Kasumi-1 (cell line): Measurements from ENCODE around the gene PDE4B.

Experiments used
- DNase-seq, 2 experiments: peaks; one replicate each; lab custom pipeline; 2025; lab: John Stamatoyannopoulos, UW

Gene PDE4B

DNA sequence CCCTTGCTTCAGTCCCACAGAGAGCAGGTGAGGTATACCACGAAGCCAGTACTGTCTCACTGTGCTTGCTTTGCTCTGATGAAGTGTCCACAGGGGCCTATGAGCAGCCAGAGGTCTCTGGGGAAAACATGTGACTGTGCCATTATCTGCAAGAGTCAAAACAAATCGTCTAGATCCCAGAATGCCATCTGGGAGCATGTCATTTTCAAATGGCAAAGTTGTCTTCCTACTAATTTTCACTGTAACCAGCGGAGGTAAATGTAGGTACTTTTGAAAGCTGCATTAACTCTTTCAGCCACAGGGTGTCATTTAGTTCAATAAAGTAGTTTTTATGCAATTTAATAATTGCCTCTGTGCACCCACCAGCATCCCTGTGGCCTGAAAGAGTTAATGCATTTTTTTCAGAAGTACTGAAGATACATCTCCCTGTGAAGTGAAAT lies 567.6 kb downstream of the PDE4B start:
- peak; percentile 23 to 42 for DNase-seq

- DNase-seq, result no peak
Observed at GRCh38 chr1:66364578-66365391, 572.1 kb downstream of the PDE4B start.

DNA sequence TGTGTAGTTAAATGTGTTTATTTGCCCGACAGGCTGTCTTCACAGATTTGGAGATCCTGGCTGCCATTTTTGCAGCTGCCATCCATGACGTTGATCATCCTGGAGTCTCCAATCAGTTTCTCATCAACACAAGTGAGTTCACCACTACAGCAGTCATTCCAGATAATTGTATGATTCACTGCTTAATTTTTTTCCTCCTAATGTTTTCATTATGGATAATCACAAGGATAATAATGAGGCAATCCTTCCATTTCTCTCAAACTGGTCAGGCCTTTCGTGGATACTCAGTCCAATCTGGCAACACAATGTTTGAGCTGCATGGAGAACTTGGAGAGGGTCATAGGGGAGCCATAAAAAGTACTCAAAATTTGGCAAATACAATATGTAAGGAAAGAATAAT lies 572.9 kb downstream of the PDE4B start:
- DNase-seq, result no peak

DNA sequence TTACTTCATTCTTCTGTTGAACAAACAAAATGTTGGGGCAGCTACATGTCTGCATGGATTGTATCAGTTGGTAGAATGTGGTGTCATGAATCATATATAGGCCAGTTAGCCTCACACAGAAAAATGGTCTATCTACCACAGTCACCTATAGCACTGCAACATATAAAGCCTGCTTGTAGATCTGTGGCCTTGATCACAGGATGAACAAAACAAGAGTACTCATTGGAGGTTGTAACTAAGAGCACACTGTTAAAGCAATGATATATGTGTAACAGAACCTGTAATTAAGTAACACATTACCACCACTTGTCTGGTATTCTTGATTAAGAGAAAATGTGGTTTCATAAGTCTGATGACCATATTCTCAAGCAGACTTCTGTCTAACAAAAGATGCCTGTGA lies 573.9 kb downstream of the PDE4B start:
- DNase-seq, result no peak

DNA sequence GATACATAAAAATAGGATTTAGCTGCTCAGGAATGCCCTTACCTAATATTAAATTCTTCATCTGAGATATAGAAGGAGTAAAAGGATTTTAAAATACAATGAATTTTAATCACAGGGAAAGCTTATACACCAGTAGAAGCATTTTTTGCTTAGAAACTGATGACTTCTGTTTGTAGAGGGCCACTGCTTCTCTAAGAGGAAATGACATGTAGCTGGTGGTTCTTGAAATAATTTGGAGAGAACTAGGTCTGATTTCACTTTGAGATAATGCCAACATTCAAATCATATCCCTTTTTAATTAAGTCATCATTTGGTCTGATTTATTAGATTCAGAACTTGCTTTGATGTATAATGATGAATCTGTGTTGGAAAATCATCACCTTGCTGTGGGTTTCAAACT lies 574.7 kb downstream of the PDE4B start:
- DNase-seq, result peak; percentile 13 to 15

- DNase-seq, result no peak
Observed at GRCh38 chr1:66368261-66368660, 575.6 kb downstream of the PDE4B start.

DNA sequence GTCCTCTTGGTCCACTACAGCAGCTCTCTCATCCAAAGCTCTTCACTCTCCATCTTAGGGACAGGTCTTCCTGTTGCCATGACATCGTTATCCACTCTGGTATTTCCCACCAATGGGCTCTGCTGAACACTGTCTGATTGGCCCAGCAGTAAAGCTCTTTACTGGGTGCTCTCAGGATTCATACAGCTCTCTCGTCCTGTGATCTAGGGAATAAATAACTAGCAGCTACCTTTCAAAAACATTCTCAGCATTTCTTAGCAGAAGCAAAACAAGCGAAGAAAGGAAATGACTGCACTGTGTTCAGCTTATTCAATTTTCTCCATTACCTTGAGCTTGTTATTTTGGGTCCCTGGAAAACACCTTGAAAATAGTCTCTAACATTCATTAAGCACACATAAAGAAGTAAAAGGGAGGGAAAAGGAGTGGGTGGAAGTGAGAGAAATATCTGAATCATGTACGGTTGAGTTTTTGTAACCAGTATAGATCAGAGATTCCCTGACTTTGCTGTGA lies 577.8 kb downstream of the PDE4B start:
- no peak for DNase-seq

GRCh38 chr1:66371233-66372005 lies 578.7 kb downstream of the PDE4B start:
- DNase-seq, result no peak

DNA sequence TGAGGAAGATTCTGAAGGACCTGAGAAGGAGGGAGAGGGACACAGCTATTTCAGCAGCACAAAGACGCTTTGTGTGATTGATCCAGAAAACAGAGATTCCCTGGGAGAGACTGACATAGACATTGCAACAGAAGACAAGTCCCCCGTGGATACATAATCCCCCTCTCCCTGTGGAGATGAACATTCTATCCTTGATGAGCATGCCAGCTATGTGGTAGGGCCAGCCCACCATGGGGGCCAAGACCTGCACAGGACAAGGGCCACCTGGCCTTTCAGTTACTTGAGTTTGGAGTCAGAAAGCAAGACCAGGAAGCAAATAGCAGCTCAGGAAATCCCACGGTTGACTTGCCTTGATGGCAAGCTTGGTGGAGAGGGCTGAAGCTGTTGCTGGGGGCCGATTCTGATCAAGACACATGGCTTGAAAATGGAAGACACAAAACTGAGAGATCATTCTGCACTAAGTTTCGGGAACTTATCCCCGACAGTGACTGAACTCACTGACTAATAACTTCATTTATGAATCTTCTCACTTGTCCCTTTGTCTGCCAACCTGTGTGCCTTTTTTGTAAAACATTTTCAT lies 579.9 kb downstream of the PDE4B start:
- peak in 1 of 2 experiments; percentile 70 for DNase-seq

DNA sequence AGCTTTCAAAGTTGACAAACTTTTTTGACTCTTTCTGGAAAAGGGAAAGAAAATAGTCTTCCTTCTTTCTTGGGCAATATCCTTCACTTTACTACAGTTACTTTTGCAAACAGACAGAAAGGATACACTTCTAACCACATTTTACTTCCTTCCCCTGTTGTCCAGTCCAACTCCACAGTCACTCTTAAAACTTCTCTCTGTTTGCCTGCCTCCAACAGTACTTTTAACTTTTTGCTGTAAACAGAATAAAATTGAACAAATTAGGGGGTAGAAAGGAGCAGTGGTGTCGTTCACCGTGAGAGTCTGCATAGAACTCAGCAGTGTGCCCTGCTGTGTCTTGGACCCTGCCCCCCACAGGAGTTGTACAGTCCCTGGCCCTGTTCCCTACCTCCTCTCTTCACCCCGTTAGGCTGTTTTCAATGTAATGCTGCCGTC lies 580.5 kb downstream of the PDE4B start:
- DNase-seq, result peak; percentile 98

- no peak for DNase-seq
Observed at GRCh38 chr1:66374148-66374547, 581.5 kb downstream of the PDE4B start.

- DNase-seq, result no peak
Observed at GRCh38 chr1:66374561-66375111, 581.9 kb downstream of the PDE4B start.

DNA sequence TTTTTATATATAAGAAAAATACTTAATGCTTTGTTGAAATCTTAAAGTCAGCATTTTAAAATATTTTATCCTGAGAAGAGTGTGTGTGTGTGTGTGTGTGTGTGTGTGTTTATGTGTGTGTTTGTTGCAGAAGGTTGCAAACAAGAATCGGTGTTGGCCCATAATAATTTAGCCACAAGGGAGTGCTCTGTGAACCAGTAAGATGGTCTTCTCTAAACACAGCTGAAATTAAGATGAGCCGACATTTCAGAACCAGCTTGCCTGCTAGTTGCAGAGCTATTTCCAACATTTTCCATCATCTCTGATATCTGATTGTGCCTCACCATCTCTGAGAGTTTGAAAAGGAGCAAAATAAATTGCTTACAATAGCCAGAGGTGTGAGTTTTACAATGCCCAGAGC lies 582.4 kb downstream of the PDE4B start:
- DNase-seq, result no peak

DNA sequence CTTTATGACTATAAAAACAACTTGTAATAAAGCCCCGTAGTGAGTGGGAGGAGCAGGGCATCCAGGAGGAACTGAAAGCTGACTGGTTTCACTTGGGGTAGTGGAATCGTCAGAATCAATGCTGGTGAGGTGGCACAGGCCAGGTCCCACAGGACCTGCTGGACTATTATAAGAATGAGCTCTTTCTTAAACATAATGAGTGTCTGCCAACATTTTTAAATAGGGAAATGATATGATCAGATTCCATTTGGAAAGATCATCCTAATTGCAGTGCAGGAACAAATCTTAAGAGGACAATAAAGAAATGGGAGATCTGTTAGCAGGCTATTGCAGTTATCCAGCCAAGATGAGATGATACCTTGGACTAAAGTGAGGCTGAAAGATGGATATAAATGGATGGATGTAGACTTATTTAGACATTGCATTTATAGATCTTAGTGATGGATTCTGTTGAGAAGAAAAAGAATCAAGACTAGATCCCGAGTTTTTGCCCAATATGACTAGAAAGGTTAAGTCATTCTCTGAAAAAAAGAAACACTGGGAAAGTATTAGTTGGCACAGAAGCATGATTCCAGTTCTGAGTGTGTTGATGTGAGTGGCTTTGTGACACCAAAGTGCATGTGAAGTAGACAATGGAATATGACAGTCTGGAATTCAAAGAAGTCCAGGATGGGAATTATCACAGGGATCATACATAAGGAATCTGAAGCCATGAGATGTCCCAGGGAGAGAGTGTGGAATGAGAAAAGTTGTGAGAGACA lies 587.9 kb downstream of the PDE4B start:
- DNase-seq, result no peak

DNA sequence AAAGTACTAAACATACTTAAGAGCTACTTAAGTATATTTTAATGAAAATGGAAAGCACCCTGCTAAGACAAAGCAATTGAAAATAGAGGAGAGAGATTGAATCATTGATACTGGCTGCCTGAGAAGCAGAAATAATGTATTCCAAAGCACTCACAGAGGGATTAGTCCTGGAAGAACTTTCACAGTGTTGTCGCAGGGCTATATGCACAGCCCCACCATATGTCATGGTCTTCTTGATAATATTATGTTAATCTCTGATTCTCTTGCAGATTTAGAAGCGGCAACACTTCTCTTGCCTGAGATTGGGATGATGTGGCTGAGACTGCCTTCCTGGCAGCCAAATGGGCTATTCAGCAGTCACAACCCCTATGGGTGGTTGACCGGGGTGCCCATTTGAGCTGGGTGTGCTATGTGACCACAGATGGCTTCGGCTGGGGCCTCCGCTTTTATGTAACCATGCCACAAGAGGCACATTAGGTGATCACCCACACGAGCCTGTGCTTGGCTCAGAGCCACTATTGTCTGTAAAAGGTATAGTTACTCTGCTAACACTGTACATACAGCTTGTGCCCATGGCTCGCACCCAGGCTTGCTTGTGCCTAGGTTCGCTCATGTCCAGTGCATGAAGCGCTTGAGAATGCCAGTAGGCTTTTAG lies 589.1 kb downstream of the PDE4B start:
- no peak for DNase-seq

GRCh38 chr1:66383168-66383567 lies 590.5 kb downstream of the PDE4B start:
- DNase-seq, result no peak

DNA sequence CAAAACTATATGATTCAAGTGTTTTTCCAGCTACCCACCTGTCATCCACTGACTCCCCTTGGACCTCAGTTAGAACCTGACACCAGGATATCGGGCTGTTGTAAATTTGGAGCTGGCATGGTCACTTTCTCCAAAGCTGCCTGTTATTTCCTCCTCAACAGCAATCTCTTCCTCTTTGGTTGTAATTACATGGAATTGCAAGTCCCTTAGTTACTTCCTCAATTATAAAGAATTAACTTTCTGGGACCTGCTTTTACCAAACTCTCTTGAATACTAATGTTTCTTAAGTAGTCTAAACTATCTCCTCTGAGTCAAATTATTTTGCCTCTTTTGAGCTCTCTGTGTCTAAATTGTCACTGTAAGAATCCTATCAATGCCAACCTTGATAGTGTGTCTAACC lies 590.9 kb downstream of the PDE4B start:
- DNase-seq, result no peak

DNA sequence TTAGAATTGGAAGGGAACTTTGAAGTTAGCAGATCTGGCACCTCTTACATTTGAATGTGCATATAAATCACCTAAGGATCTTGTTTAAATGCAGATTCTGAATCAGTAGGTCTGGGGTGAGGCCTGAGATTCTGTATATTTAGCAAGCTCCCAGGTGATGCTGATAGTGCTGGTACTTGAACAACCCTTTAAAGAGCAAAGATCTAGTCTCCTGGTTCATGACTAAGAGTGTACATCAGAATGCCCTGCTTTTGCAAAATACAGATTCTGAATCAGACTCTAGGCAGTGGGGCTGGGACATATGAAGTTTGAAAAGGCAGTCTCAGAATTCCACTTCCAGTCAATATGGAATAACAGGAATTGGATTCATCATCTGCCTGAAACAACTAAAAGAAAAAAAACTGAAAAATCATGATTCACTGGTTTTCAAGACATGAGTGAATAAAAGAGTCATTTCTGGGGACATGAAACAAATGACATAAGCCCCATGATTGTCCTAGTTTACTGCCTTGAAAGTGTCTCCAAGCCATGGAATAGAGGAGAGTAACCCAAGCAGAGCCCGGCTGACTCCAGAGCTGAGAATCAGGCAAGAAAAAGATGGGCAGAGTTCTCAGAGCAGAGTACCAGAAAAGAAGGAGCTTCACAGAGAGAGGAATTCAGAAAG lies 591.7 kb downstream of the PDE4B start:
- DNase-seq, result no peak

DNA sequence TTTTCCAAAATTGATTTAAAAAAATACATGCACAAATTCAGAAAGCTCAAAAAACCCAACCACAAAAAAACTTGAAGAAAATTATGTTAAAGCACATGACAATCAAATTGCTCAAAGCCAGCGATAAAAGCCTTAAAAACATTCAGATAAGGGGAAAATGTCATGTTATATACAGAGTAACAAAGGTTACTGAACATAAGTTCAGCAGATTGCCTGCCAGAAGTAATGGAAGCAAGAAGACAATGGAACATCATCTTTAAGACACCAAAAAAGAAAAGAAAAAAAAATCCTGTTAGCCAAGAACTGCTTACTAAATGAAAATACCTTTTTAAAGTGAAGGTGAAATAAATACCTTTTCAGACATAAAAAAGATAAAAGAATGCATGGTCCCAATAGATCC lies 594.0 kb downstream of the PDE4B start:
- DNase-seq, result peak; percentile 35 to 44

DNA sequence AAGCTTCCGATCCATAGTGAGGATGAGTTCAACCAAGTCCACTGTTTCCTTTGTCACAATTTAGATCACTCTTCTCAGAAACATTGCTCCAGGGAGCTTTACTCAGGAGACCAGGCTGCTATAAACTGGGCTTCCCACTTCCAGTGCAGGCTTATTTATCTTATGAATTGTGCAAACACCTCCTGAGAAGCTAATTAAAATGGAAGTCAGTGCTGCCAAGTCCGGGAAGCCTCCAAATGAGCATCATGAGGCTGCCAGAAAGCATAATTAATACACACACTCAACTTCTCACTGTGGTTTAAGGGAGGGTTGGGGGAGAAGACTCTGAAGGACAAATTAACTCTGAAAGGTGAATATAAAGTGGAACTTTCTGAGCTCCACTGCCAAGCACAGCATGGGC lies 596.2 kb downstream of the PDE4B start:
- no peak for DNase-seq
